ENCODE results near the gene WIZ. TPM values are rescaled to one million over a fixed set of nuclear protein-coding genes. Genes with fewer than 3 reads are reported as not detected.

The WIZ gene
- total and polyA plus RNA-seq, 2 of the 8 experiments (the other 6 are each of a cell fraction or from before 2014, with no cell fraction given) = 12.5 to 33.2 TPM

GRCh38 chr19:15421136-15421695, 28.5 kb downstream of the WIZ start:
- 95% methylated on average over 12 of the region's 12 CpGs; no CpG with 5 or more reads in 1 of the 2 experiments for WGBS, 2 experiments (ENCODE audit: extremely low coverage in 1 of 2, insufficient coverage in 1 of 2, insufficient read length in 1 of 2, insufficient replicate concordance in 2 of 2, low coverage in 1 of 2, low lambda C conversion rate in 2 of 2, missing lambda C conversion rate in 1 of 2)
- H4K8ac ChIP-seq (ENCODE audit: extremely low read depth, insufficient read depth, low read length) = no peak overlapping the region
- no peak overlapping the region for H2BK5ac ChIP-seq (ENCODE audit: low read depth, low read length)
- FAIRE-seq = no peak
- no peak overlapping the region for H4K91ac ChIP-seq (replicated peaks; ENCODE audit: insufficient read length, low read length)
- no peak overlapping the region for H2BK12ac ChIP-seq (ENCODE audit: low read depth, low read length)
- H3K56ac ChIP-seq (replicated peaks; ENCODE audit: insufficient read length, low read depth, low read length) = no peak overlapping the region
- POLR2A ChIA-PET (ENCODE audit: partially characterized antibody) = interaction anchor here (0.6 to 6.1 kb wide), 10 partner anchors 8 to 89 kb away, joined by 3 to 71 read pairs (median 4); partner anchors contain the start of genes AKAP8 and BRD4
- no peak overlapping the region for H3K27ac ChIP-seq (ENCODE audit: low read depth, low read length)
- H2BK15ac ChIP-seq (ENCODE audit: low read length) = no peak overlapping the region
- no peak overlapping the region for H3K23ac ChIP-seq (ENCODE audit: insufficient read length)
- H3K9ac ChIP-seq (replicated peaks in 1 of 4; ENCODE audit: extremely low read depth in 1 of 4, low read depth in 3 of 4, low read length in 3 of 4) = no peak overlapping the region
- no peak overlapping the region for H2BK120ac ChIP-seq (replicated peaks; ENCODE audit: low read depth, low read length)
- H3K4me3 ChIP-seq (ENCODE audit: extremely low read depth in 1 of 4, insufficient read depth in 2 of 4, low read depth in 3 of 4, low read length in 4 of 4) = no peak overlapping the region
- H2AFZ ChIP-seq (ENCODE audit: low read length) = no peak overlapping the region
- peaks cover 20 to 26% of the 10 kb centered on the region in 2 experiments for H3K79me2 ChIP-seq (ENCODE audit: control insufficient read depth in 1 of 2, insufficient read depth in 2 of 2, low read length in 2 of 2)
- no peak overlapping the region for H3K4me2 ChIP-seq (ENCODE audit: insufficient read depth in 1 of 2, low read depth in 2 of 2, low read length in 2 of 2)
- H3K4me1 ChIP-seq (replicated peaks in 1 of 4; ENCODE audit: control insufficient read depth in 3 of 4, insufficient read depth in 4 of 4, low read length in 3 of 4) = peaks cover 0 to 4% (median 3%) of the 10 kb centered on the region in 4 experiments; a peak in 5 of 7 replicates
- peaks cover 3 to 4% of the 10 kb centered on the region in 2 experiments; a peak in 1 of 4 replicates for H3K9me3 ChIP-seq (ENCODE audit: insufficient read depth in 2 of 2, low read depth in 1 of 2, low read length in 1 of 2)
- H3K23me2 ChIP-seq (ENCODE audit: low read depth, low read length) = peaks cover 4% of the 10 kb centered on the region; the same call in 1 of the 2 replicates
- no peak overlapping the region for H3K18ac ChIP-seq (ENCODE audit: extremely low read depth, low read length)
- no peaks in the 10 kb centered on the region for H3K27me3 ChIP-seq (replicated peaks in 1 of 4; ENCODE audit: control insufficient read depth in 3 of 4, extremely low read depth in 1 of 4, insufficient read depth in 3 of 4, low read length in 3 of 4)
- no peak overlapping the region for H2AK5ac ChIP-seq (ENCODE audit: low read depth, low read length)
- peaks cover 0 to 35% (median 22%) of the 10 kb centered on the region in 4 experiments; a peak in 5 of 8 replicates for H3K36me3 ChIP-seq (ENCODE audit: control insufficient read depth in 2 of 4, insufficient read depth in 4 of 4, low read length in 3 of 4)
- H3K14ac ChIP-seq (ENCODE audit: insufficient read length) = no peak overlapping the region
- peaks cover 2% of the 10 kb centered on the region; the same call in 1 of the 2 replicates for H3K79me1 ChIP-seq (ENCODE audit: low read depth, low read length)
- H4K5ac ChIP-seq (ENCODE audit: insufficient read length, low read depth, low read length) = no peak overlapping the region
- no peak for DNase-seq (ENCODE audit: low read depth in 1 of 2, low spot score in 2 of 2)
- H3K4ac ChIP-seq (replicated peaks; ENCODE audit: insufficient read length, low read depth, low read length) = no peak overlapping the region
- H4K20me1 ChIP-seq (replicated peaks in 1 of 2; ENCODE audit: control insufficient read depth in 1 of 2, insufficient read depth in 2 of 2, low read length in 2 of 2) = peaks cover 4 to 8% of the 10 kb centered on the region in 2 experiments
- H2BK20ac ChIP-seq (ENCODE audit: low read length) = no peak overlapping the region
- CTCF ChIA-PET (ENCODE audit: partially characterized antibody) = interaction anchor here (0.9 to 5.1 kb wide), 7 partner anchors 8 to 134 kb away, joined by 3 to 48 read pairs (median 18); no protein-coding TSS in a partner anchor
- TF ChIP-seq BACH1 (IDR thresholded peaks at IDR 0.05; ENCODE audit: low read length) (no peak), RAD21 (IDR thresholded peaks at IDR 0.05 in 1 of 2, conservative IDR thresholded peaks at IDR 0.05 in 1 of 2; ENCODE audit: low read depth in 2 of 2, low read length in 2 of 2) (no peak), CEBPB (IDR thresholded peaks at IDR 0.05; ENCODE audit: low read depth, low read length) (no peak), RNF2 (IDR thresholded peaks at IDR 0.05; ENCODE audit: borderline replicate concordance, low read depth, low read length, missing control alignments, poor library complexity, severe bottlenecking) (no peak), POLR2AphosphoS5 (IDR thresholded peaks at IDR 0.05; ENCODE audit: low read depth, low read length) (no peak), CREB1 (IDR thresholded peaks at IDR 0.05) (no peak), SRF (IDR thresholded peaks at IDR 0.05; ENCODE audit: low read depth, low read length) (no peak), KDM1A (IDR thresholded peaks at IDR 0.05; ENCODE audit: borderline replicate concordance, low read length) (no peak), CTBP2 (IDR thresholded peaks at IDR 0.05; ENCODE audit: borderline replicate concordance, insufficient read depth, insufficient read length, low read length) (no peak), ATF2 (IDR thresholded peaks at IDR 0.05; ENCODE audit: low read length) (no peak), TEAD4 (IDR thresholded peaks at IDR 0.05; ENCODE audit: low read depth, low read length) (no peak)

Measured in H1 (cell line).